ENCODE results near the gene MDP1. TPM values are rescaled to one million over a fixed set of nuclear protein-coding genes. Genes with fewer than 3 reads are reported as not detected.

Gene MDP1
- polyA plus RNA-seq, 2 of the 4 experiments (the other 2 are of a cell fraction), result 21.6 to 38.6 TPM

DNA sequence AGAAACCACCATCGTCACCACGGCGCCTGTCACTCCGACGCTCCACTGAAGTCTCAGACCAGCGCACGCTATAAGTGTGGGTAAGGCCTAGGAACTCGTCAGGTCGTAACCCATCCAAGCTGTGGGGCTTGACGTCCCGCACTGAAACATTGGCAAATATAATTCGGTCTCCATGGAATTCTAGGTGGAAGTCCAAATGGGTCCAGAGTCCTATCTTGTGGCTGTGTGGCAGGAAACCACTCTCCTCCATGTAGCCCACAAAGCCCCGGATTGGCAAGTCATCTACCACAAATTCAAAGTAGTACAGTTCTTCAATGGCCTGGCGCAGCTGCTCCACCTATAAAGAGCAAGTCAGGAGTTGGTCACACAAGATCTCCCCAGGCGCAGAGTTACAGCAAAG lies 22.9 kb downstream of the MDP1 start:
- peaks cover 21% of the 10 kb centered on the region for H3K4me1 ChIP-seq
- no peak overlapping the region for H3K27ac ChIP-seq
- DNase-seq (ENCODE audit: low read depth in 1 of 2, low spot score in 1 of 2), result no peak
- no peaks in the 10 kb centered on the region for H3K9me3 ChIP-seq
- CTCF ChIA-PET, result interaction anchor here (0.8 to 1.4 kb wide), 2 partner anchors 45 to 239 kb away, joined by 3 read pairs; no protein-coding TSS in a partner anchor
- ATAC-seq, result no peak
- WGBS (ENCODE audit: missing lambda C conversion rate), result 91% methylated on average over 14 of the region's 15 CpGs
- H3K4me2 ChIP-seq, result no peak overlapping the region
- POLR2A ChIA-PET, result no interaction called here
- FAIRE-seq, result no peak
- TF ChIP-seq CHD2 (IDR thresholded peaks at IDR 0.05; ENCODE audit: low read length, partially characterized antibody) (no peak), CBX8 (IDR thresholded peaks at IDR 0.05) (no peak), RAD21 (conservative IDR thresholded peaks at IDR 0.05 in 1 of 2, IDR thresholded peaks at IDR 0.05 in 1 of 2) (no peak), RNF2 (IDR thresholded peaks at IDR 0.05; ENCODE audit: borderline replicate concordance, low read depth) (no peak), HDAC2 (IDR thresholded peaks at IDR 0.05) (no peak), CEBPB (IDR thresholded peaks at IDR 0.05) (no peak)
- TF ChIP-seq, protein P1, sequence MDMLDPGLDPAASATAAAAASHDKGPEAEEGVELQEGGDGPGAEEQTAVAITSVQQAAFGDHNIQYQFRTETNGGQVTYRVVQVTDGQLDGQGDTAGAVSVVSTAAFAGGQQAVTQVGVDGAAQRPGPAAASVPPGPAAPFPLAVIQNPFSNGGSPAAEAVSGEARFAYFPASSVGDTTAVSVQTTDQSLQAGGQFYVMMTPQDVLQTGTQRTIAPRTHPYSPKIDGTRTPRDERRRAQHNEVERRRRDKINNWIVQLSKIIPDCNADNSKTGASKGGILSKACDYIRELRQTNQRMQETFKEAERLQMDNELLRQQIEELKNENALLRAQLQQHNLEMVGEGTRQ (IDR thresholded peaks at IDR 0.05), result no peak
- no peak overlapping the region for H3K4me3 ChIP-seq

DNA sequence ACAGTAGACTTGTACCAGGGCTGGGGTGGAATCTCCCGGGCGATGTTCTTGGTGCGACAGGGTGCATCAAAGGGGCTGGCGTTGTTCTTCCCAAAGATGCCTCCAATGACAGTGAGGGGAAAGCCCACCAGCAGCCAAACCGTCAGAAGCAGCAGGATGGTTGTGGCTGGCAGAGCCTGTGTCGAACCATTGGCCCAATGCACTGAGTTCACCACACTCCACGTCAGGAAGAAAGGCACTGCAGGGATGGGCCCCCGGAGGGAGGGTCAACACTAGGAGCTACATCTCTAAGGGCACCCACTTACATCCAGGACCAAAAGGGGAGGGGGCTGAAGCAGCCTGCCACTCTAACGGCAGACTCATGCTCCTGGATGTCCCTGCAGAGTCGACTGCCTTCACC lies 25.4 kb downstream of the MDP1 start:
- WGBS (ENCODE audit: missing lambda C conversion rate), result 90% methylated on average over 10 of the region's 10 CpGs
- Histone ChIP-seq H3K4me3 (no peak overlapping the region), H3K4me1 (peaks cover 25% of the 10 kb centered on the region), H3K4me2 (no peak overlapping the region), H3K9me3 (no peaks in the 10 kb centered on the region), H3K27ac (no peak overlapping the region)
- POLR2A ChIA-PET, result no interaction called here
- DNase-seq (ENCODE audit: low read depth in 1 of 2, low spot score in 1 of 2), result no peak
- no peak for TF ChIP-seq FOSB (CRISPR knock-in tag; IDR thresholded peaks at IDR 0.05)
- no peak for TF ChIP-seq KDM5A (IDR thresholded peaks at IDR 0.05)
- TF ChIP-seq JUN (IDR thresholded peaks at IDR 0.05), result no peak
- TF ChIP-seq ZFP36 (IDR thresholded peaks at IDR 0.05; ENCODE audit: borderline replicate concordance, partially characterized antibody), result no peak
- TF ChIP-seq RCOR1 (IDR thresholded peaks at IDR 0.05; ENCODE audit: low read depth, low read length), result no peak
- TF ChIP-seq ZSCAN20 (CRISPR knock-in tag; IDR thresholded peaks at IDR 0.05), result no peak
- TF ChIP-seq EHF (CRISPR knock-in tag; IDR thresholded peaks at IDR 0.05), result no peak
- no peak for TF ChIP-seq ESRRA (IDR thresholded peaks at IDR 0.05; ENCODE audit: borderline replicate concordance, low read length)
- TF ChIP-seq REST (IDR thresholded peaks at IDR 0.05), result no peak
- no peak for TF ChIP-seq RFX5 (IDR thresholded peaks at IDR 0.05)
- no peak for TF ChIP-seq KDM1A (IDR thresholded peaks at IDR 0.05; ENCODE audit: low read depth)
- no peak for TF ChIP-seq HDAC2 (IDR thresholded peaks at IDR 0.05)
- no peak for TF ChIP-seq SMC3 (IDR thresholded peaks at IDR 0.05)
- TF ChIP-seq GATA3 (IDR thresholded peaks at IDR 0.05; ENCODE audit: borderline replicate concordance), result no peak
- TF ChIP-seq PHF8 (IDR thresholded peaks at IDR 0.05; ENCODE audit: borderline replicate concordance, low read depth), result no peak
- TF ChIP-seq, protein P2, sequence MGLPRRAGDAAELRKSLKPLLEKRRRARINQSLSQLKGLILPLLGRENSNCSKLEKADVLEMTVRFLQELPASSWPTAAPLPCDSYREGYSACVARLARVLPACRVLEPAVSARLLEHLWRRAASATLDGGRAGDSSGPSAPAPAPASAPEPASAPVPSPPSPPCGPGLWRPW (IDR thresholded peaks at IDR 0.05), result no peak
- CTCF ChIA-PET, result no interaction called here
- ATAC-seq, result no peak
- FAIRE-seq, result no peak
